Measurements from ENCODE around the gene KIAA0513.
"Not testable (repeated sequence)": the region's sequence is repeated elsewhere in the genome, so short reads cannot be mapped to it uniquely, and the experiment has no call there.

Gene KIAA0513

GRCh38 chr16:85120006-85120340 lies 92.4 kb downstream of the KIAA0513 start:
- H2BK12ac ChIP-seq (ENCODE audit: low read length): no peak overlapping the region
- no peak overlapping the region for H3K14ac ChIP-seq (ENCODE audit: low read length)
- no peak overlapping the region for H3K4me2 ChIP-seq (ENCODE audit: insufficient read depth, low read length, poor library complexity, severe bottlenecking)
- H3K36me3 ChIP-seq (replicated peaks in 1 of 2; ENCODE audit: control insufficient read depth in 2 of 2, insufficient read depth in 2 of 2, low read length in 2 of 2): no peaks in the 10 kb centered on the region
- peaks cover 0 to 13% of the 10 kb centered on the region in 2 donors for H3K9me3 ChIP-seq (replicated peaks in 1 of 2; ENCODE audit: control insufficient read depth in 2 of 2, insufficient read depth in 1 of 2, low read depth in 1 of 2, low read length in 2 of 2)
- no peak overlapping the region for H3K9ac ChIP-seq (ENCODE audit: low read depth, low read length, poor library complexity)
- no peak overlapping the region for H3K23ac ChIP-seq (ENCODE audit: low read depth, low read length, poor library complexity)
- H2AFZ ChIP-seq (ENCODE audit: low read length): peak overlapping the region; percentile 28
- H3K4me1 ChIP-seq (ENCODE audit: control insufficient read depth in 2 of 2, insufficient read depth in 1 of 2, low read depth in 1 of 2, low read length in 2 of 2): peaks cover 0 to 5% of the 10 kb centered on the region in 2 donors
- no peak overlapping the region for H2BK15ac ChIP-seq (ENCODE audit: low read length)
- no peaks in the 10 kb centered on the region for H3K79me1 ChIP-seq (ENCODE audit: low read depth, low read length)
- H2BK5ac ChIP-seq (ENCODE audit: low read length): no peak overlapping the region
- H3K27ac ChIP-seq (replicated peaks; ENCODE audit: low read length): no peak overlapping the region
- H3K4ac ChIP-seq (ENCODE audit: low read length): no peak overlapping the region
- no peaks in the 10 kb centered on the region for H3K27me3 ChIP-seq (ENCODE audit: control insufficient read depth in 3 of 3, insufficient read depth in 3 of 3, low read depth in 1 of 3, low read length in 3 of 3)
- no peak overlapping the region for H2BK120ac ChIP-seq (ENCODE audit: low read depth, low read length)
- no peak overlapping the region for H4K8ac ChIP-seq (ENCODE audit: low read depth, low read length)
- no CpG with 5 or more reads among the region's 4 CpGs for WGBS, 2 donors (ENCODE audit: extremely low coverage in 2 of 2, insufficient read length in 2 of 2, insufficient replicate concordance in 1 of 2)
- DNase-seq (ENCODE audit: low spot score): no peak
- no peak overlapping the region for H4K91ac ChIP-seq (ENCODE audit: low read depth, low read length, poor library complexity)
- H3K18ac ChIP-seq (ENCODE audit: low read length): no peak overlapping the region
- H2AK5ac ChIP-seq (ENCODE audit: low read depth, low read length): no peak overlapping the region
- no peak overlapping the region for H3K4me3 ChIP-seq (ENCODE audit: low read length in 2 of 2)

DNA sequence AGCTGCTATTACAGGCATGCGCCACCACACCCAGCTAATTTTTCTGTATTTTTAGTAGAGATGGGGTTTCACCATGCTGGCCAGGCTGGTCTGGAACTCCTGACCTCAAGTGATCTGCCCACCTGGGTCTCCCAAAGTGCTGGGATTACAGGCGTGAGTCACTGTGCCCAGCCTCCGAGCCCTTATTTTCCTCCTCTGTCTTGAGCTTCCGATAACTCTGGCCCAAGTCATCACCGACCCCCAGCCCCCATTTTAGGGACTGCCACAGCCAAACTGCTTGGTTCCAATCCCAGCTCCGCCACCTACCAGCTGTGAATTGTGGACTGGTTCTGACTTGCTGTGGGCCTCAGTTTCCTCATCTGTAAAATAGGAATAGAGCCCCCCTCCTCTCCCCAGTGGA lies 95.8 kb downstream of the KIAA0513 start:
- H3K9ac ChIP-seq (ENCODE audit: low read depth, low read length, poor library complexity); H3K4ac ChIP-seq (ENCODE audit: low read length); H3K79me1 ChIP-seq (ENCODE audit: low read depth, low read length); H3K27ac ChIP-seq (replicated peaks; ENCODE audit: low read length); H3K9me3 ChIP-seq (replicated peaks in 1 of 2; ENCODE audit: control insufficient read depth in 2 of 2, insufficient read depth in 1 of 2, low read depth in 1 of 2, low read length in 2 of 2); H2BK15ac ChIP-seq (ENCODE audit: low read length); H3K14ac ChIP-seq (ENCODE audit: low read length); H2BK12ac ChIP-seq (ENCODE audit: low read length); H4K91ac ChIP-seq (ENCODE audit: low read depth, low read length, poor library complexity); H3K36me3 ChIP-seq (replicated peaks in 1 of 2; ENCODE audit: control insufficient read depth in 2 of 2, insufficient read depth in 2 of 2, low read length in 2 of 2); H3K4me2 ChIP-seq (ENCODE audit: insufficient read depth, low read length, poor library complexity, severe bottlenecking); H2AK5ac ChIP-seq (ENCODE audit: low read depth, low read length); DNase-seq (ENCODE audit: low spot score); H2BK120ac ChIP-seq (ENCODE audit: low read depth, low read length); H4K8ac ChIP-seq (ENCODE audit: low read depth, low read length); H3K27me3 ChIP-seq (ENCODE audit: control insufficient read depth in 3 of 3, insufficient read depth in 3 of 3, low read depth in 1 of 3, low read length in 3 of 3); H3K23ac ChIP-seq (ENCODE audit: low read depth, low read length, poor library complexity); H3K4me3 ChIP-seq (ENCODE audit: low read length in 2 of 2); H2BK5ac ChIP-seq (ENCODE audit: low read length): not testable (repeated sequence)
- Histone ChIP-seq H2AFZ (ENCODE audit: low read length) (peak overlapping the region; percentile 91), H3K4me1 (ENCODE audit: control insufficient read depth in 2 of 2, insufficient read depth in 1 of 2, low read depth in 1 of 2, low read length in 2 of 2) (peaks cover 6 to 20% of the 10 kb centered on the region in 2 donors), H3K18ac (ENCODE audit: low read length) (peak overlapping the region; percentile 7)
- WGBS, 2 donors (ENCODE audit: extremely low coverage in 2 of 2, insufficient read length in 2 of 2, insufficient replicate concordance in 1 of 2): no CpG with 5 or more reads among the region's 6 CpGs

DNA sequence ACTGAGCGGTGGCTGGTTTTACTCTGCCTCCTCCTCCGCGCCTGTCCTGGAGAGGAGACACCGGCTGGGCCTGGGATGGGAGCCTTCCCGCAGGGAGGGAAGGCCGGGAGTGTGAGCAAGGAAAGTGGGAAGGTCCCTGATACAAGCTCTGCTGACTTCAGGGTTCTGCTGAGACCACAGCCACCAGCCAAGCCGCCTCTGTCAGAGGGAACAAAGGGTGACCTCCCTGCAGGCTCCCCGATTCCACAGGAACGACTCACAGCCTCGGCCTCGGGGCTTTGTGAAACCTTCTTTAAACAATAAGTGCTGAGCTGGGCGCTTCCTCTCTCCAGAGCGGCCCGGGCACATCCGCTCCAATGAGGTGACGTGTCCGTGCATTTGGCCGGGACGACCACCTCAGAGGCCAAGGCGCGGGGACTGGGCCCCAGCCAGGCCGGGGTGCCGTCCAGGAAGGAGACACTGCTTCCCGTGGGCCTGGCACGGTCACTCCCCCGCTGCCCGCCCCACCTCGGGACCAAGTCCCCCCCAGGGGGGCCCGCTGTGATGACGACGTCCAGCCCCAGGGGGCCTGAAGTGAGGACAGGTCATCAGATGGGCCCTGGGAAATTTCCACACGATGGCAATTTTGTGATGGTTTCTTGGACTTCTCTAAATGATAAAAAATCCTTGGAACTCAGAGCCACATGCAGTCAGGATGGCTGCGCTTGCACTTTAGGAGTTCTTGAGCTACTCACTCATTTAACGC lies 96.5 kb downstream of the KIAA0513 start:
- Histone ChIP-seq H3K4me2 (ENCODE audit: insufficient read depth, low read length, poor library complexity, severe bottlenecking) (no peak overlapping the region), H3K4ac (ENCODE audit: low read length) (no peak overlapping the region), H4K91ac (ENCODE audit: low read depth, low read length, poor library complexity) (no peak overlapping the region), H3K9ac (ENCODE audit: low read depth, low read length, poor library complexity) (peak overlapping the region; percentile 51), H4K8ac (ENCODE audit: low read depth, low read length) (no peak overlapping the region), H3K27me3 (ENCODE audit: control insufficient read depth in 3 of 3, insufficient read depth in 3 of 3, low read depth in 1 of 3, low read length in 3 of 3) (peaks cover 0 to 8% (median 0%) of the 10 kb centered on the region in 3 experiments), H2BK120ac (ENCODE audit: low read depth, low read length) (no peak overlapping the region), H3K36me3 (replicated peaks in 1 of 2; ENCODE audit: control insufficient read depth in 2 of 2, insufficient read depth in 2 of 2, low read length in 2 of 2) (no peaks in the 10 kb centered on the region), H2BK15ac (ENCODE audit: low read length) (no peak overlapping the region), H2BK5ac (ENCODE audit: low read length) (no peak overlapping the region), H3K79me1 (ENCODE audit: low read depth, low read length) (no peaks in the 10 kb centered on the region), H3K9me3 (replicated peaks in 1 of 2; ENCODE audit: control insufficient read depth in 2 of 2, insufficient read depth in 1 of 2, low read depth in 1 of 2, low read length in 2 of 2) (no peaks in the 10 kb centered on the region), H3K4me1 (ENCODE audit: control insufficient read depth in 2 of 2, insufficient read depth in 1 of 2, low read depth in 1 of 2, low read length in 2 of 2) (peaks cover 6 to 20% of the 10 kb centered on the region in 2 donors), H2AFZ (ENCODE audit: low read length) (peak overlapping the region; percentile 91), H3K14ac (ENCODE audit: low read length) (no peak overlapping the region), H2BK12ac (ENCODE audit: low read length) (peak overlapping the region; percentile 10), H3K18ac (ENCODE audit: low read length) (peak overlapping the region; percentile 24), H3K4me3 (ENCODE audit: low read length in 2 of 2) (no peak overlapping the region), H3K27ac (replicated peaks; ENCODE audit: low read length) (no peak overlapping the region), H2AK5ac (ENCODE audit: low read depth, low read length) (peak overlapping the region; percentile 9), H3K23ac (ENCODE audit: low read depth, low read length, poor library complexity) (no peak overlapping the region)
- no CpG with 5 or more reads among the region's 34 CpGs for WGBS, 2 donors (ENCODE audit: extremely low coverage in 2 of 2, insufficient read length in 2 of 2, insufficient replicate concordance in 1 of 2)
- DNase-seq (ENCODE audit: low spot score): no peak

DNA sequence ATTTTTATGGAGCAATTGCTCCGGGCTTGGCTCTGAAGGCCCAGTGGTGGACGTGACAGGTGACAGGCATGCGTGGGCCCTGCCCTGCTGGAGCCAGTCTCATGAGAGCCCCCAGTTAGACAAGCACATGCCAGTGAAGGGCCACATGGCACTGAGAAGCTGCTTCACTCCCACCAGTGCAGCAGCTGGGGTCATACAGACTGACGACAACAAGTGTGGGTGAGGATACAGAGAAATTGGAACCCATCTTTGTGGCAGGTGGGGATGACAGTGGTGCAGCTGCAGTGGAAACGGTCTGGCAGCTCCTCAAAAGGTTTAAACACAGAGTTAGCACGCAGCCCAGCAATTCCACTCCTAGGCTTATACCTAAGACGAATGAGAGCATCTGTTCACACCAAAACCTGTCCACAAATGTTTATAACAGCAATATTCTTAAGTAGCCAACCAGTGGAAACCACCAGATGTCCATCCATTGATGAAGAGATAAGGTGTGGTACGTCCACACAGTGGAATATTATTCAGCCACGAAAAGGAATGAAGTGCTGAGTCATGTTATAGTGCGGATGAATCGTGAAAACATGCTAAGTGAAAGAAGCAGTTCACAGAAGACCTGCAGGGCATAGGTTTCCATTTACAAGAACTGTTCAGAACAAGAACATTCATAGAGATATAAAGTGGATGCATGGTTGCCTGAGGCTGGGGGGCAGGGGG lies 97.2 kb downstream of the KIAA0513 start:
- Histone ChIP-seq H2BK12ac (ENCODE audit: low read length) (no peak overlapping the region), H2AFZ (ENCODE audit: low read length) (no peak overlapping the region), H2BK120ac (ENCODE audit: low read depth, low read length) (no peak overlapping the region), H3K14ac (ENCODE audit: low read length) (no peak overlapping the region), H2AK5ac (ENCODE audit: low read depth, low read length) (peak overlapping the region; percentile 9), H3K4me2 (ENCODE audit: insufficient read depth, low read length, poor library complexity, severe bottlenecking) (no peak overlapping the region), H3K36me3 (replicated peaks in 1 of 2; ENCODE audit: control insufficient read depth in 2 of 2, insufficient read depth in 2 of 2, low read length in 2 of 2) (no peaks in the 10 kb centered on the region), H3K27me3 (ENCODE audit: control insufficient read depth in 3 of 3, insufficient read depth in 3 of 3, low read depth in 1 of 3, low read length in 3 of 3) (peaks cover 0 to 8% (median 0%) of the 10 kb centered on the region in 3 experiments), H3K23ac (ENCODE audit: low read depth, low read length, poor library complexity) (no peak overlapping the region), H3K9ac (ENCODE audit: low read depth, low read length, poor library complexity) (no peak overlapping the region), H3K4me3 (ENCODE audit: low read length in 2 of 2) (no peak overlapping the region), H2BK15ac (ENCODE audit: low read length) (no peak overlapping the region), H3K9me3 (replicated peaks in 1 of 2; ENCODE audit: control insufficient read depth in 2 of 2, insufficient read depth in 1 of 2, low read depth in 1 of 2, low read length in 2 of 2) (no peaks in the 10 kb centered on the region), H3K4ac (ENCODE audit: low read length) (no peak overlapping the region), H4K91ac (ENCODE audit: low read depth, low read length, poor library complexity) (no peak overlapping the region), H3K18ac (ENCODE audit: low read length) (peak overlapping the region; percentile 20), H2BK5ac (ENCODE audit: low read length) (no peak overlapping the region), H3K4me1 (ENCODE audit: control insufficient read depth in 2 of 2, insufficient read depth in 1 of 2, low read depth in 1 of 2, low read length in 2 of 2) (peaks cover 6 to 20% of the 10 kb centered on the region in 2 donors), H4K8ac (ENCODE audit: low read depth, low read length) (no peak overlapping the region), H3K27ac (replicated peaks; ENCODE audit: low read length) (no peak overlapping the region), H3K79me1 (ENCODE audit: low read depth, low read length) (no peaks in the 10 kb centered on the region)
- DNase-seq (ENCODE audit: low spot score): no peak
- no CpG with 5 or more reads among the region's 11 CpGs for WGBS, 2 donors (ENCODE audit: extremely low coverage in 2 of 2, insufficient read length in 2 of 2, insufficient replicate concordance in 1 of 2)
